ENCODE data around the gene GPA33.

Gene GPA33

GRCh38 chr1:167118188-167118587, 28.0 kb upstream of the GPA33 start:
- H3K4me3 ChIP-seq (replicated peaks; ENCODE audit: low read depth, low read length) = no peak overlapping the region
- no peak for TF ChIP-seq CTCF (IDR thresholded peaks at IDR 0.05; ENCODE audit: low read length, missing control alignments)
- no peak for DNase-seq (ENCODE audit: low read depth)

GRCh38 chr1:167117225-167117624, 27.0 kb upstream of the GPA33 start:
- H3K4me3 ChIP-seq (replicated peaks; ENCODE audit: low read depth, low read length) = no peak overlapping the region
- no peak for TF ChIP-seq CTCF (IDR thresholded peaks at IDR 0.05; ENCODE audit: low read length, missing control alignments)
- DNase-seq (ENCODE audit: low read depth) = no peak

- no peak overlapping the region for H3K4me3 ChIP-seq (replicated peaks; ENCODE audit: low read depth, low read length)
- TF ChIP-seq CTCF (IDR thresholded peaks at IDR 0.05; ENCODE audit: low read length, missing control alignments) = no peak
- no peak for DNase-seq (ENCODE audit: low read depth)
These were observed 26.0 kb upstream of the GPA33 start for GRCh38 chr1:167116174-167116573.

- no peak for TF ChIP-seq CTCF (IDR thresholded peaks at IDR 0.05; ENCODE audit: low read length, missing control alignments)
- no peak for DNase-seq (ENCODE audit: low read depth)
These were observed 25.5 kb upstream of the GPA33 start for GRCh38 chr1:167115655-167116054.

GRCh38 chr1:167114725-167115124, 24.5 kb upstream of the GPA33 start:
- TF ChIP-seq CTCF (IDR thresholded peaks at IDR 0.05; ENCODE audit: low read length, missing control alignments) = no peak
- no peak for DNase-seq (ENCODE audit: low read depth)
- H3K4me3 ChIP-seq (replicated peaks; ENCODE audit: low read depth, low read length) = no peak overlapping the region

More at GRCh38 chr1:167115655-167116054, 25.5 kb upstream of the GPA33 start:
- H3K4me3 ChIP-seq (replicated peaks; ENCODE audit: low read depth, low read length) = no peak overlapping the region

- TF ChIP-seq CTCF (IDR thresholded peaks at IDR 0.05; ENCODE audit: low read length, missing control alignments) = no peak
- no peak for DNase-seq (ENCODE audit: low read depth)
- H3K4me3 ChIP-seq (replicated peaks; ENCODE audit: low read depth, low read length) = no peak overlapping the region
These were observed 21.9 kb upstream of the GPA33 start for GRCh38 chr1:167111868-167112709.

- no peak for DNase-seq (ENCODE audit: low read depth)
- H3K4me3 ChIP-seq (replicated peaks; ENCODE audit: low read depth, low read length) = no peak overlapping the region
- no peak for TF ChIP-seq CTCF (IDR thresholded peaks at IDR 0.05; ENCODE audit: low read length, missing control alignments)
These were observed 20.4 kb upstream of the GPA33 start for GRCh38 chr1:167110586-167110985.

Measured in fibroblast of pulmonary artery (primary cell).